HepG2 (cell line): ENCODE results near the gene SH3D19. TPM values are rescaled to one million over a fixed set of nuclear protein-coding genes. Genes with fewer than 3 reads are reported as not detected.

Source experiments
- CENPBD1 ChIP-seq: sonication (generic); formaldehyde crosslinking; IDR thresholded peaks from 2 replicates; pipeline ENCODE4 v1.8.0; 2022; ENCODE audit warnings: missing genetic modification reagents, low read depth, mild to moderate bottlenecking, borderline replicate concordance
- CHCHD3 ChIP-seq: sonication (generic); formaldehyde crosslinking; IDR thresholded peaks from 2 replicates; pipeline ENCODE4 v1.8.0; 2022; ENCODE audit warnings: mild to moderate bottlenecking, missing genetic modification reagents, moderate library complexity
- CTCF ChIP-seq: sonication (generic); formaldehyde crosslinking; IDR thresholded peaks from 2 replicates; pipeline ENCODE4 v1.5.0; 2020; ENCODE audit warnings: mild to moderate bottlenecking, missing genetic modification reagents, moderate library complexity
- EED ChIP-seq: sonication (generic); formaldehyde crosslinking; IDR thresholded peaks from 2 replicates; pipeline ENCODE4 v1.5.0; 2020; ENCODE audit warnings: mild to moderate bottlenecking, missing genetic modification reagents
- GTF3A ChIP-seq: sonication (generic); formaldehyde crosslinking; conservative IDR thresholded peaks from 2 replicates; pipeline ENCODE4 v1.4.0; 2020; ENCODE audit warnings: mild to moderate bottlenecking, missing genetic modification reagents
- MIER3 ChIP-seq: IDR thresholded peaks from 2 replicates; pipeline ENCODE4 v1.6.1; 2016; ENCODE audit warnings: missing compliant biosample characterization, borderline replicate concordance
- MTF2 ChIP-seq: sonication (generic); formaldehyde crosslinking; IDR thresholded peaks from 2 replicates; pipeline ENCODE4 v1.5.0; 2020; ENCODE audit warnings: missing genetic modification reagents, borderline replicate concordance
- POLR2G ChIP-seq: fragments of 200-400 bp; formaldehyde crosslinking; IDR thresholded peaks from 2 replicates; pipeline ENCODE4 v1.6.1; 2018; ENCODE audit warnings: mild to moderate bottlenecking, low read depth, low read length, moderate library complexity
- RCOR2 ChIP-seq: IDR thresholded peaks from 2 replicates; pipeline ENCODE4 v1.6.1; 2016; ENCODE audit warnings: missing biosample characterization, missing genetic modification reagents
- ZNF234 ChIP-seq: sonication (generic); formaldehyde crosslinking; conservative IDR thresholded peaks from 2 replicates; pipeline ENCODE4 v1.5.1; 2020; ENCODE audit warnings: mild to moderate bottlenecking, missing genetic modification reagents
- ZNF281 ChIP-seq: sonication (generic); formaldehyde crosslinking; IDR thresholded peaks from 2 replicates; pipeline ENCODE4 v1.4.0; 2020; ENCODE audit warnings: missing genetic modification reagents, borderline replicate concordance
- ZNF501 ChIP-seq: sonication (generic); formaldehyde crosslinking; IDR thresholded peaks from 2 replicates; pipeline ENCODE4 v1.5.1; 2020; ENCODE audit warnings: mild to moderate bottlenecking, moderate library complexity, missing genetic modification reagents
- polyA plus RNA-seq, 8 experiments: library from polyadenylated mRNA; depleted of rRNA in 3 of 8; stranded (reverse) in 7 of 8; unstranded in 1 of 8; fragments of >200 nt; fragmentation: Illumina TruSeq in 4 of 8; extraction: Trizol in 4 of 8; gene quantifications; 2 replicates each; pipeline versions ENCODE4 v1.2.1 to v1.2.3, GENCODE V29; 2011 to 2016; ENCODE audit warnings: low read depth in 4 of 8, missing spikeins in 1 of 8, mixed read lengths in 1 of 8; ENCODE audit not compliant: insufficient read depth in 1 of 8
- total RNA-seq, 5 experiments: library from RNA; depleted of rRNA; stranded (reverse); fragments of >200 nt; fragmentation: Illumina TruSeq; extraction: Trizol; gene quantifications; 2 replicates each; pipeline ENCODE4 v1.2.3, GENCODE V29; 2016; ENCODE audit warnings: low read depth in 1 of 5
- TF ChIP-seq, protein P1 (sequence below): sonication (generic); formaldehyde crosslinking; IDR thresholded peaks from 2 replicates; pipeline ENCODE4 v1.8.1; 2023; ENCODE audit warnings: mild to moderate bottlenecking, missing genetic modification reagents
- TF ChIP-seq, protein P2 (sequence below): sonication (generic); formaldehyde crosslinking; IDR thresholded peaks from 2 replicates; pipeline ENCODE4 v1.4.0; 2020; ENCODE audit warnings: missing genetic modification reagents

SH3D19 gene
- total and polyA plus RNA-seq, 2 of the 13 experiments (the other 11 are each of a cell fraction or from before 2014, with no cell fraction given): 31.2 to 38.0 TPM

DNA sequence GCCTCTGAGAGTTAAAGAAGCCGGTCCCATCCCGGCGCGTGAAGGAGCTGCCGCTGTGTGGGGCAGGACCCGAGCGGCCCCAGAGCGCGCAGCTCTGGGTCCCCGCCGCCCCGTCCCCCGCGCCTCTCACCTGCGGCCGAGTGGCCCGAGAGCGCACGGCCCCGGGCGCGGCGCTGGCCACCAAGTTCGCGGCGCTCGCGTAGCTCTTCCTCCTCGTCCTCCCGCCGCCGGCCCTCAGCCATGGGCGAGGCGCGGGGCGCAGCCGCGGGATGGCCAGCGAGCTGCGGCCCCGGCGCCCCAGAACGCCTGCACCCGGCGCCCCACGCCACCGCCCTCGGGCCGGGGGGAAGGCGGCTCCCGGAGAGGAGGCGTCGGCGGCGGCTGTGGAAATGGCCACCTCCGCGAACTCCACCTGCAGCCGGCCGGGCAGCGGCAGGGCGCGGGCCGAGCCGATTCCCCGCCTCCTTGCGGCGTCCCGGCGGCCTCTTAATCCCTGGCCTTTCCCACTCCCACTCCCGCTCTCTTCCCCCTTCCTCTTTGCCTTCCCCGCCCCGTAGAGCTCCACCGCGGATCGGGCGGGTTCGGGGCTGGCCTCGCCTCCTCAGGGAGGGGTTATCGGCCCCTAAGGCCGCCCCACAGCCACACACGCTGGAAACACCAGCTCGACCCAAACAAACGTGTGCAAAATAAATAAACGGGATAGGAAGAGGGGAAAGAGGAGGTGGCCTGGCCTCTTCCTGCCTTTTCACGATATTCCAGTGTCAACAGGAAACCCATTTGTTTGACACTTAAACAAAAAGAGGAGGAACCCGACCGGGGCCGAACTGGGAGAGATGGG, at the start of gene SH3D19 (continued):
- TF ChIP-seq EED: no peak; the same call in 1 of the 2 replicates
- TF ChIP-seq POLR2G: peak; percentile 65
- 0 out of 2 replicates have a peak, but pooled peaks have one; percentile 43 for TF ChIP-seq ZNF234 (CRISPR knock-in tag)
- peak; percentile 78; the same call in 1 of the 2 replicates for TF ChIP-seq MIER3 (CRISPR knock-in tag)
- TF ChIP-seq RCOR2: peak; percentile 92
- TF ChIP-seq, protein P1, sequence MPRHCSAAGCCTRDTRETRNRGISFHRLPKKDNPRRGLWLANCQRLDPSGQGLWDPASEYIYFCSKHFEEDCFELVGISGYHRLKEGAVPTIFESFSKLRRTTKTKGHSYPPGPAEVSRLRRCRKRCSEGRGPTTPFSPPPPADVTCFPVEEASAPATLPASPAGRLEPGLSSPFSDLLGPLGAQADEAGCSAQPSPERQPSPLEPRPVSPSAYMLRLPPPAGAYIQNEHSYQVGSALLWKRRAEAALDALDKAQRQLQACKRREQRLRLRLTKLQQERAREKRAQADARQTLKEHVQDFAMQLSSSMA (CRISPR knock-in tag): no peak
- TF ChIP-seq CENPBD1 (CRISPR knock-in tag): peak; percentile 90; the same call in 1 of the 2 replicates
- no peak; the same call in 1 of the 2 replicates for TF ChIP-seq CTCF (CRISPR knock-in tag)
- TF ChIP-seq ZNF501: peak; percentile 88
- TF ChIP-seq, protein P2, sequence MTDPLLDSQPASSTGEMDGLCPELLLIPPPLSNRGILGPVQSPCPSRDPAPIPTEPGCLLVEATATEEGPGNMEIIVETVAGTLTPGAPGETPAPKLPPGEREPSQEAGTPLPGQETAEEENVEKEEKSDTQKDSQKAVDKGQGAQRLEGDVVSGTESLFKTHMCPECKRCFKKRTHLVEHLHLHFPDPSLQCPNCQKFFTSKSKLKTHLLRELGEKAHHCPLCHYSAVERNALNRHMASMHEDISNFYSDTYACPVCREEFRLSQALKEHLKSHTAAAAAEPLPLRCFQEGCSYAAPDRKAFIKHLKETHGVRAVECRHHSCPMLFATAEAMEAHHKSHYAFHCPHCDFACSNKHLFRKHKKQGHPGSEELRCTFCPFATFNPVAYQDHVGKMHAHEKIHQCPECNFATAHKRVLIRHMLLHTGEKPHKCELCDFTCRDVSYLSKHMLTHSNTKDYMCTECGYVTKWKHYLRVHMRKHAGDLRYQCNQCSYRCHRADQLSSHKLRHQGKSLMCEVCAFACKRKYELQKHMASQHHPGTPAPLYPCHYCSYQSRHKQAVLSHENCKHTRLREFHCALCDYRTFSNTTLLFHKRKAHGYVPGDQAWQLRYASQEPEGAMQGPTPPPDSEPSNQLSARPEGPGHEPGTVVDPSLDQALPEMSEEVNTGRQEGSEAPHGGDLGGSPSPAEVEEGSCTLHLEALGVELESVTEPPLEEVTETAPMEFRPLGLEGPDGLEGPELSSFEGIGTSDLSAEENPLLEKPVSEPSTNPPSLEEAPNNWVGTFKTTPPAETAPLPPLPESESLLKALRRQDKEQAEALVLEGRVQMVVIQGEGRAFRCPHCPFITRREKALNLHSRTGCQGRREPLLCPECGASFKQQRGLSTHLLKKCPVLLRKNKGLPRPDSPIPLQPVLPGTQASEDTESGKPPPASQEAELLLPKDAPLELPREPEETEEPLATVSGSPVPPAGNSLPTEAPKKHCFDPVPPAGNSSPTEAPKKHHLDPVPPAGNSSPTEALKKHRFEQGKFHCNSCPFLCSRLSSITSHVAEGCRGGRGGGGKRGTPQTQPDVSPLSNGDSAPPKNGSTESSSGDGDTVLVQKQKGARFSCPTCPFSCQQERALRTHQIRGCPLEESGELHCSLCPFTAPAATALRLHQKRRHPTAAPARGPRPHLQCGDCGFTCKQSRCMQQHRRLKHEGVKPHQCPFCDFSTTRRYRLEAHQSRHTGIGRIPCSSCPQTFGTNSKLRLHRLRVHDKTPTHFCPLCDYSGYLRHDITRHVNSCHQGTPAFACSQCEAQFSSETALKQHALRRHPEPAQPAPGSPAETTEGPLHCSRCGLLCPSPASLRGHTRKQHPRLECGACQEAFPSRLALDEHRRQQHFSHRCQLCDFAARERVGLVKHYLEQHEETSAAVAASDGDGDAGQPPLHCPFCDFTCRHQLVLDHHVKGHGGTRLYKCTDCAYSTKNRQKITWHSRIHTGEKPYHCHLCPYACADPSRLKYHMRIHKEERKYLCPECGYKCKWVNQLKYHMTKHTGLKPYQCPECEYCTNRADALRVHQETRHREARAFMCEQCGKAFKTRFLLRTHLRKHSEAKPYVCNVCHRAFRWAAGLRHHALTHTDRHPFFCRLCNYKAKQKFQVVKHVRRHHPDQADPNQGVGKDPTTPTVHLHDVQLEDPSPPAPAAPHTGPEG (CRISPR knock-in tag): no peak
- TF ChIP-seq GTF3A: no peak
- TF ChIP-seq CHCHD3 (CRISPR knock-in tag): no peak
- TF ChIP-seq MTF2 (CRISPR knock-in tag): no peak
- TF ChIP-seq ZNF281: no peak
